ENCODE measurements around the gene SLC29A1. TPM values are rescaled to one million over a fixed set of nuclear protein-coding genes. Genes with fewer than 3 reads are reported as not detected.
"Not testable (repeated sequence)": the region's sequence is repeated elsewhere in the genome, so short reads cannot be mapped to it uniquely, and the experiment has no call there.

Gene SLC29A1
- total RNA-seq, 1 donor from 2014 or later: 221 TPM

DNA sequence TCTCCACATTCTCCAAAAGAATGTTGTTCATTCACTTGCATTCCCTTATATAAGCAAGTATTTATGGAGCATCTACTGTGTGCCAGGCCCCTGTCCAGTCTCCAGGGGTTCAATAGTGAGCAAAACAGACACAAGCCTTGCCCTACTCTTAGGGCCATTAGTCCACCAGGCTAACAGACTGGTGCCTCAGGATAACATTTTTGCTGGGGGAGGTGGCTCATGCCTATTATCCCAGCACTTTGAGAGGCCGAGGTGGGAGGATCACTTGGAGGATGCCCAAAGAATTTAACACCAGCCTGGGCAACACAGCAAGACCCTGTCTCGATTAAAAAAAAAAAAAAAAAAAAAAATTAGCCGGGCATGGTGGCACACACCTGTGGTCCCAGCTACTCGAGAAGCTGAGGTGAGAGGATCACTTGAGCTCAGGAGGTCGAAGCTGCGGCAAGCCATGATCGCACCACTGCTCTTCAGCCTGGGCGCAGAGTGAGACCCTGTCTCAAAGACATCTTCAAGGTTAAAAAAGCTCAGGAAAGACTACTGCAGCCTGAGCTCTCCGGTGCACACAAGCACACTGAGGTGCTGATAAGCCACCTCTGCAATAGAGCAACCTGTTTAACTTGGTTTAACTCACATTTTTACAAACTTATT is 44.8 kb upstream of the SLC29A1 start:
- Mint-ChIP-seq H3K9me3 (ENCODE audit: low read depth) (no peaks in the 10 kb centered on the region), H3K27ac (ENCODE audit: unreplicated experiment) (peak overlapping the region; percentile 89), H3K27me3 (ENCODE audit: low read depth) (no peaks in the 10 kb centered on the region), H3K4me1 (ENCODE audit: low read depth) (peaks cover 32% of the 10 kb centered on the region), H3K36me3 (ENCODE audit: low read depth) (no peaks in the 10 kb centered on the region), H3K4me3 (ENCODE audit: unreplicated experiment) (no peak overlapping the region)
- DNase-seq (ENCODE audit: low spot score): no peak
- TF ChIP-seq CTCF (IDR thresholded peaks at IDR 0.05): no peak

- DNase-seq (ENCODE audit: low spot score): no peak
- Mint-ChIP-seq H3K4me3 (ENCODE audit: unreplicated experiment) (no peak overlapping the region), H3K27ac (ENCODE audit: unreplicated experiment) (peak overlapping the region; percentile 52), H3K36me3 (ENCODE audit: low read depth) (no peaks in the 10 kb centered on the region), H3K9me3 (ENCODE audit: low read depth) (no peaks in the 10 kb centered on the region), H3K27me3 (ENCODE audit: low read depth) (no peaks in the 10 kb centered on the region), H3K4me1 (ENCODE audit: low read depth) (peaks cover 29% of the 10 kb centered on the region)
- no peak for TF ChIP-seq CTCF (IDR thresholded peaks at IDR 0.05)
Measured at GRCh38 chr6:44179072-44179536, 44.3 kb upstream of the SLC29A1 start.

GRCh38 chr6:44179648-44180047 is 43.7 kb upstream of the SLC29A1 start:
- H3K4me1 Mint-ChIP-seq (ENCODE audit: low read depth): peaks cover 29% of the 10 kb centered on the region
- no peaks in the 10 kb centered on the region for H3K36me3 Mint-ChIP-seq (ENCODE audit: low read depth)
- H3K27ac Mint-ChIP-seq (ENCODE audit: unreplicated experiment): no peak overlapping the region
- TF ChIP-seq CTCF (IDR thresholded peaks at IDR 0.05): no peak
- no peak for DNase-seq (ENCODE audit: low spot score)
- no peaks in the 10 kb centered on the region for H3K27me3 Mint-ChIP-seq (ENCODE audit: low read depth)
- no peak overlapping the region for H3K4me3 Mint-ChIP-seq (ENCODE audit: unreplicated experiment)
- no peaks in the 10 kb centered on the region for H3K9me3 Mint-ChIP-seq (ENCODE audit: low read depth)

DNA sequence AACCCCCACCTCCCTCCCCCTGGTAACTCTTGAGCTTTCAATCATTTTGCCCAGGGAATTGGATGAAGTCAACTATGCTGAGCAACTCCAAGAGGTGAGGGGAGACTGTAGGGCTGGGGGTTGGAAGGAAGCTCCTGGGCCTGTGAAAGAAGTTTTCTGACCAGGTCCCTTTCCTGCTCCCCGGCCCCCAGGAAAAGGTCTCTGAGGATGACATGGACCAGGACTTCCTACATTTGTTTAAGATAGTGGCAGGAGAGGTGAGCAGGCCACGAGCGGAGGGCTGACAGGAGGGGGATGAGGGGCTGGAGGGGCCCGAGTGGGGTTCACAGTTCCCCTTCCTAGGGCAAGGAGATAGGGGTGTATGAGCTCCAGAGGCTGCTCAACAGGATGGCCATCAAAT is 43.0 kb upstream of the SLC29A1 start:
- TF ChIP-seq CTCF (IDR thresholded peaks at IDR 0.05): no peak
- peaks cover 29% of the 10 kb centered on the region for H3K4me1 Mint-ChIP-seq (ENCODE audit: low read depth)
- H3K4me3 Mint-ChIP-seq (ENCODE audit: unreplicated experiment): no peak overlapping the region
- no peak overlapping the region for H3K27ac Mint-ChIP-seq (ENCODE audit: unreplicated experiment)
- no peak for DNase-seq (ENCODE audit: low spot score)
- peaks cover 1% of the 10 kb centered on the region for H3K27me3 Mint-ChIP-seq (ENCODE audit: low read depth)
- H3K36me3 Mint-ChIP-seq (ENCODE audit: low read depth): no peaks in the 10 kb centered on the region
- no peaks in the 10 kb centered on the region for H3K9me3 Mint-ChIP-seq (ENCODE audit: low read depth)

DNA sequence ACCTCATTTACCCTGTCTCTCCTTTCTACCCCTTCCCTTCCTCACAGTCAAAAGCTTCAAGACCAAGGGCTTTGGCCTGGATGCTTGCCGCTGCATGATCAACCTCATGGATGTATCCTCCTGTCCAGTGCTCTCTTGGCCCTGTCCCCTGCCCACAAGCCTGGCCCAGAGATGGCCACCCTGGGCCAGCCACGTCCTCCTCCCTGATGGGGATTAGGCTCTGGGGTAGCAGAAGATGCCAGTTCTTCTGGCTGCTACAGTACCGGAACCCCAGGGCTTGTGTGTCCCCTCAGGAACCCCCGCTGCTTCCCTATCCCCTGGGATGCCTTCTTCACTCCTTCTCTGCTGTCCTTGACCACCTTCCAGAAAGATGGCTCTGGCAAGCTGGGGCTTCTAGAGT is 42.5 kb upstream of the SLC29A1 start:
- Mint-ChIP-seq H3K27me3 (ENCODE audit: low read depth) (peaks cover 2% of the 10 kb centered on the region), H3K9me3 (ENCODE audit: low read depth) (no peaks in the 10 kb centered on the region), H3K4me1 (ENCODE audit: low read depth) (peaks cover 29% of the 10 kb centered on the region), H3K27ac (ENCODE audit: unreplicated experiment) (no peak overlapping the region), H3K36me3 (ENCODE audit: low read depth) (no peaks in the 10 kb centered on the region), H3K4me3 (ENCODE audit: unreplicated experiment) (no peak overlapping the region)
- no peak for TF ChIP-seq CTCF (IDR thresholded peaks at IDR 0.05)
- no peak for DNase-seq (ENCODE audit: low spot score)

DNA sequence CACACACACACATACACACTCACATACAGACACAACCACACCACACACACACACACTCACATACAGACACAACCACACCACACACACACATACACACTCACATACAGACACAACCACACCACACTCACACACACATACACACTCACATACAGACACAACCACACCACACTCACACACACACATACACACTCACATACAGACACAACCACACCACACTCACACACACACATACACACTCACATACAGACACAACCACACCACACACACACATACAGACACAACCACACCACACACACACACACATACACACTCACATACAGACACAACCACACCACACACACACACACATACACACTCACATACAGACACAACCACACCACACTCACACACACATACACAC is 41.6 kb upstream of the SLC29A1 start:
- H3K27me3 Mint-ChIP-seq (ENCODE audit: low read depth); H3K9me3 Mint-ChIP-seq (ENCODE audit: low read depth); H3K4me3 Mint-ChIP-seq (ENCODE audit: unreplicated experiment); DNase-seq (ENCODE audit: low spot score); H3K36me3 Mint-ChIP-seq (ENCODE audit: low read depth); H3K27ac Mint-ChIP-seq (ENCODE audit: unreplicated experiment): not testable (repeated sequence)
- peaks cover 28% of the 10 kb centered on the region for H3K4me1 Mint-ChIP-seq (ENCODE audit: low read depth)
